ENCODE results near the gene KDM3B.
"Not testable (repeated sequence)": the region's sequence is repeated elsewhere in the genome, so short reads cannot be mapped to it uniquely, and the experiment has no call there.

KDM3B gene

GRCh38 chr5:138465261-138466124, 113.0 kb downstream of the KDM3B start, which contains the start of gene EGR1:
TSS of gene EGR1 (plus strand) at chr5:138465479. CDS start at chr5:138465762, 283 bp downstream.
- Mint-ChIP-seq H3K27me3 (peaks cover 26% of the 10 kb centered on the region), H3K4me1 (ENCODE audit: low read depth) (peaks cover 50% of the 10 kb centered on the region), H3K9me3 (no peaks in the 10 kb centered on the region), H3K36me3 (ENCODE audit: low read depth) (peaks cover 22% of the 10 kb centered on the region), H3K27ac (peak within 1 kb of the TSS; percentile 97), H3K4me3 (peak within 1 kb of the TSS; percentile 81)
- intact Hi-C loops (cut with micrococcal nuclease): loop anchor here (1.0 kb wide), 1 partner anchor 27 kb away; no protein-coding TSS in a partner anchor

GRCh38 chr5:138466125-138466899, 113.8 kb downstream of the KDM3B start:
- peaks cover 22% of the 10 kb centered on the region for H3K36me3 Mint-ChIP-seq (ENCODE audit: low read depth)

GRCh38 chr5:138466900-138467710, 114.6 kb downstream of the KDM3B start:
- H3K27ac Mint-ChIP-seq: peak overlapping the region; percentile 35
- intact Hi-C loops (cut with micrococcal nuclease): no loop called here
- peaks cover 38% of the 10 kb centered on the region for H3K4me1 Mint-ChIP-seq (ENCODE audit: low read depth)
- H3K4me3 Mint-ChIP-seq: peak overlapping the region; percentile 81
- H3K27me3 Mint-ChIP-seq: peaks cover 27% of the 10 kb centered on the region
- no peaks in the 10 kb centered on the region for H3K9me3 Mint-ChIP-seq
- peaks cover 22% of the 10 kb centered on the region for H3K36me3 Mint-ChIP-seq (ENCODE audit: low read depth)

More at GRCh38 chr5:138466125-138466899, 113.8 kb downstream of the KDM3B start:
- Mint-ChIP-seq H3K9me3 (no peaks in the 10 kb centered on the region), H3K4me1 (ENCODE audit: low read depth) (peaks cover 42% of the 10 kb centered on the region), H3K27me3 (peaks cover 26% of the 10 kb centered on the region), H3K4me3 (peak overlapping the region; percentile 81), H3K27ac (peak overlapping the region; percentile 97)
- intact Hi-C loops (cut with micrococcal nuclease): no loop called here

GRCh38 chr5:138467711-138468132, 115.2 kb downstream of the KDM3B start:
- H3K4me1 Mint-ChIP-seq (ENCODE audit: low read depth): peaks cover 38% of the 10 kb centered on the region
- peaks cover 22% of the 10 kb centered on the region for H3K36me3 Mint-ChIP-seq (ENCODE audit: low read depth)
- peaks cover 32% of the 10 kb centered on the region for H3K27me3 Mint-ChIP-seq
- H3K27ac Mint-ChIP-seq: no peak overlapping the region
- peak overlapping the region; percentile 42 for H3K4me3 Mint-ChIP-seq
- H3K9me3 Mint-ChIP-seq: no peaks in the 10 kb centered on the region
- intact Hi-C loops (cut with micrococcal nuclease): no loop called here

GRCh38 chr5:138468133-138468965, 115.9 kb downstream of the KDM3B start:
- Mint-ChIP-seq H3K9me3 (no peaks in the 10 kb centered on the region), H3K4me3 (no peak overlapping the region), H3K4me1 (ENCODE audit: low read depth) (peaks cover 38% of the 10 kb centered on the region), H3K27me3 (peaks cover 34% of the 10 kb centered on the region), H3K27ac (no peak overlapping the region), H3K36me3 (ENCODE audit: low read depth) (peaks cover 22% of the 10 kb centered on the region)
- intact Hi-C loops (cut with micrococcal nuclease): no loop called here

- H3K9me3 Mint-ChIP-seq: no peaks in the 10 kb centered on the region
- intact Hi-C loops (cut with micrococcal nuclease): no loop called here
- H3K27ac Mint-ChIP-seq: no peak overlapping the region
- H3K4me1 Mint-ChIP-seq (ENCODE audit: low read depth): peaks cover 32% of the 10 kb centered on the region
- peaks cover 22% of the 10 kb centered on the region for H3K36me3 Mint-ChIP-seq (ENCODE audit: low read depth)
- H3K27me3 Mint-ChIP-seq: peaks cover 37% of the 10 kb centered on the region
- no peak overlapping the region for H3K4me3 Mint-ChIP-seq
Observed at GRCh38 chr5:138468966-138469539, 116.6 kb downstream of the KDM3B start.

- Mint-ChIP-seq H3K27me3 (peaks cover 38% of the 10 kb centered on the region), H3K9me3 (no peaks in the 10 kb centered on the region), H3K36me3 (ENCODE audit: low read depth) (peaks cover 18% of the 10 kb centered on the region), H3K27ac (no peak overlapping the region), H3K4me1 (ENCODE audit: low read depth) (peaks cover 32% of the 10 kb centered on the region), H3K4me3 (no peak overlapping the region)
- intact Hi-C loops (cut with micrococcal nuclease): no loop called here
Observed at GRCh38 chr5:138469540-138470321, 117.2 kb downstream of the KDM3B start.

GRCh38 chr5:138470322-138471051, 118.0 kb downstream of the KDM3B start:
- Mint-ChIP-seq H3K9me3 (no peaks in the 10 kb centered on the region), H3K36me3 (ENCODE audit: low read depth) (peaks cover 15% of the 10 kb centered on the region), H3K27ac (no peak overlapping the region), H3K27me3 (peaks cover 45% of the 10 kb centered on the region), H3K4me1 (ENCODE audit: low read depth) (peaks cover 32% of the 10 kb centered on the region), H3K4me3 (no peak overlapping the region)
- intact Hi-C loops (cut with micrococcal nuclease): no loop called here

GRCh38 chr5:138471052-138471361, 118.5 kb downstream of the KDM3B start:
- H3K9me3 Mint-ChIP-seq: no peaks in the 10 kb centered on the region
- H3K27ac Mint-ChIP-seq: no peak overlapping the region
- intact Hi-C loops (cut with micrococcal nuclease): no loop called here
- peaks cover 43% of the 10 kb centered on the region for H3K27me3 Mint-ChIP-seq
- no peak overlapping the region for H3K4me3 Mint-ChIP-seq
- peaks cover 15% of the 10 kb centered on the region for H3K36me3 Mint-ChIP-seq (ENCODE audit: low read depth)
- peaks cover 29% of the 10 kb centered on the region for H3K4me1 Mint-ChIP-seq (ENCODE audit: low read depth)

GRCh38 chr5:138472353-138472752, 119.9 kb downstream of the KDM3B start:
- H3K9me3 Mint-ChIP-seq: no peaks in the 10 kb centered on the region
- peaks cover 36% of the 10 kb centered on the region for H3K27me3 Mint-ChIP-seq
- no peak overlapping the region for H3K4me3 Mint-ChIP-seq
- H3K27ac Mint-ChIP-seq: no peak overlapping the region
- peaks cover 7% of the 10 kb centered on the region for H3K36me3 Mint-ChIP-seq (ENCODE audit: low read depth)
- intact Hi-C loops (cut with micrococcal nuclease): no loop called here
- H3K4me1 Mint-ChIP-seq (ENCODE audit: low read depth): peaks cover 20% of the 10 kb centered on the region

- H3K9me3 Mint-ChIP-seq; H3K4me3 Mint-ChIP-seq; intact Hi-C loops (cut with micrococcal nuclease); H3K36me3 Mint-ChIP-seq (ENCODE audit: low read depth); H3K27ac Mint-ChIP-seq: not testable (repeated sequence)
- Mint-ChIP-seq H3K27me3 (peaks cover 32% of the 10 kb centered on the region), H3K4me1 (ENCODE audit: low read depth) (peaks cover 15% of the 10 kb centered on the region)
Observed at GRCh38 chr5:138473151-138473550, 120.7 kb downstream of the KDM3B start.

- Mint-ChIP-seq H3K27me3 (peaks cover 43% of the 10 kb centered on the region), H3K36me3 (ENCODE audit: low read depth) (no peaks in the 10 kb centered on the region), H3K4me3 (no peak overlapping the region), H3K4me1 (ENCODE audit: low read depth) (peaks cover 11% of the 10 kb centered on the region), H3K9me3 (no peaks in the 10 kb centered on the region), H3K27ac (no peak overlapping the region)
- intact Hi-C loops (cut with micrococcal nuclease): no loop called here
Observed at GRCh38 chr5:138476918-138477317, 124.4 kb downstream of the KDM3B start.
